Activated effector memory CD4-positive, alpha-beta T cell treated with anti-CD3 and anti-CD28 coated beads, Interleukin-2, amount 50 U/mL, for 16 hours (primary cell): ENCODE data around the gene SDF4.
"Not testable (repeated sequence)": the region's sequence is repeated elsewhere in the genome, so short reads cannot be mapped to it uniquely, and the experiment has no call there.

Experiments
- DNase-seq: peaks from one replicate; pipeline ENCODE4 v3.0.0-alpha.2; 2020

Gene SDF4

GRCh38 chr1:1196431-1197187 lies 35.2 kb downstream of the SDF4 start:
- peak; percentile 63 for DNase-seq

GRCh38 chr1:1195726-1196125 lies 36.1 kb downstream of the SDF4 start:
- DNase-seq = peak; percentile 55

GRCh38 chr1:1194723-1195122 lies 37.1 kb downstream of the SDF4 start:
- DNase-seq = peak; percentile 28

GRCh38 chr1:1191734-1192133 lies 40.1 kb downstream of the SDF4 start:
- DNase-seq = peak; percentile 58

- DNase-seq = no peak
These were observed 42.7 kb downstream of the SDF4 start for GRCh38 chr1:1189111-1189510.

GRCh38 chr1:1187938-1188337 lies 43.9 kb downstream of the SDF4 start:
- no peak for DNase-seq

GRCh38 chr1:1185101-1185765 lies 46.6 kb downstream of the SDF4 start:
- no peak for DNase-seq

- no peak for DNase-seq
These were observed 47.7 kb downstream of the SDF4 start for GRCh38 chr1:1183833-1184775.

- no peak for DNase-seq
These were observed 48.5 kb downstream of the SDF4 start for GRCh38 chr1:1183221-1183747.

- DNase-seq = no peak
These were observed 49.1 kb downstream of the SDF4 start for GRCh38 chr1:1182491-1183220.

GRCh38 chr1:1181938-1182410 lies 49.8 kb downstream of the SDF4 start:
- DNase-seq = no peak

GRCh38 chr1:1181129-1181937 lies 50.5 kb downstream of the SDF4 start:
- no peak for DNase-seq

GRCh38 chr1:1179983-1180861 lies 51.6 kb downstream of the SDF4 start:
- no peak for DNase-seq

- no peak for DNase-seq
These were observed 52.3 kb downstream of the SDF4 start for GRCh38 chr1:1179346-1179982.

GRCh38 chr1:1178794-1179331 lies 52.9 kb downstream of the SDF4 start:
- DNase-seq = no peak

GRCh38 chr1:1177452-1178206 lies 54.2 kb downstream of the SDF4 start:
- no peak for DNase-seq

GRCh38 chr1:1176931-1177330 lies 54.9 kb downstream of the SDF4 start:
- no peak for DNase-seq

GRCh38 chr1:1176063-1176761 lies 55.6 kb downstream of the SDF4 start:
- not testable (repeated sequence) for DNase-seq
